ENCODE data around the gene UBE2D1. TPM values are rescaled to one million over a fixed set of nuclear protein-coding genes. Genes with fewer than 3 reads are reported as not detected.

Gene UBE2D1
- 7.4 and 10.2 TPM in 2 replicates for total RNA-seq

DNA sequence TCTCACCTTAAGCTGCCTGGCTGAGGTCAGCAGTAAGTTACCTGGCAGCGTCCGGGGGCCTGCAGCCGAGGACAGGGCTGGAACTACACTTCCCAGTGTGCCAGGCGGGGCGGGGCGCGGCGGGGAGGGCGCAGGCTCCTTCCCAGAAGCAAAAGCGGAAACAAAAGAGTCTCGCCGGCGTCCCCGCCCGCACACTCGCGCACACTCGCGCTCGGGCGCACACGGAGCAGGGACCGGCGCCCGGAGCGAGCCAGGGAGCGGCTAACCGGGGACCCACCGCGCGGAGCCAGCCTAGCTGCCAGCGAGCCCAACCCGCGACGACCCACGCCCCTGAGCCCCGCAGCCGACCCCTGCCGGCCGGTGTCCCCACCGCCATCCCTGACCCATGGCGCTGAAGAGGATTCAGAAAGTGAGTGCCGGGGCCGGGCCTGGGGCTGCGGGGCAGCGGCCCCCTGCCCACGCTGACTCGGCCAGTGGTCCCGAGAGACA is at the start of gene UBE2D1:
UBE2D1 (plus strand) TSS at position 190 of the 489 bp plus-strand sequence; CDS start at position 386, 196 bp downstream.

DNA sequence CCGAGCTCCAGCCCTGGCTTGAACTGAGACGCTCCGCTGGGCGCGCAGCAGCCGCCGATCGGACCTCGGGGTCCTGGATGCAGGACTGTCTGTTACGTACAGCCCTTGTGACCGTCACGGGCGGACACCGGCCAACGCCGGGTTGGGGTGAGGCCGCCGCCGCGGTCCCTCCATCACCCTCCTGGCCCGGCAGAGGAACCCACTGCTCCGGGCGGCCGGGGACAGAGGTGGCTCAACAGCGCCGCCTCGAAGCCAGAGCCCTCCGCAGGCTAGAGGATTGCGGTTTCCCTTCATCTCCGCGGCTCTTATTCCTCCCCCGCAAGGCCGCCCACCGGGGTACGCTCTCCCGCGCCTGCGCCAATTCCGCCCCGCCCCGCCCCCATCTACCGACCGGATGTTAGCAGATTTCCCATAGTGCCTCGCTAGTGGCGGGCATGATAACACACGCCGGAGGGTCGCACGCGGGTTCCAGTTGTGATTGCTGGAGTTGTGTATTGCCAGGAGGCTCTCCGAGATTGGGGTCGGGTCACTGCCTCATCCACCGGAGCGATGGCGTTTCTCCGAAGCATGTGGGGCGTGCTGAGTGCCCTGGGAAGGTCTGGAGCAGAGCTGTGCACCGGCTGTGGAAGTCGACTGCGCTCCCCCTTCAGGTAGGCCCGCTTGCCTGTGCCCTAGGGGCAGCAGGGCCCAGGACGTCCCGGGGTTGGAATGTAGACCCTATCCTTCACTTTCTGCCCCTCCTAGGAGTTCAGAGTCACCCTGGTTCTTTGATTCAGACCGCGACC is 50.4 kb downstream of the UBE2D1 start, which contains the start of gene TFAM:
TFAM (plus strand) TSS at position 412 of the 785 bp plus-strand sequence; CDS start at position 550, 138 bp downstream.

Other genes with a start within 250 kb of the UBE2D1 start
- gene IPMK, start 67.1 kb upstream of the UBE2D1 start, total RNA-seq = 5.9 and 6.2 TPM in 2 replicates
- gene CISD1, start 65.8 kb upstream of the UBE2D1 start, total RNA-seq = 34.4 and 36.2 TPM in 2 replicates
- 40.9 and 54.4 TPM in 2 replicates for gene TFAM, start 50.4 kb downstream of the UBE2D1 start, total RNA-seq
- gene BICC1, start 177.9 kb downstream of the UBE2D1 start, total RNA-seq = 0.45 and 8.1 TPM in 2 replicates